Suprapubic skin (tissue), 4 donors: ENCODE results near the gene GRM1. TPM values are rescaled to one million over a fixed set of nuclear protein-coding genes. Genes with fewer than 3 reads are reported as not detected.

Source experiments
- DNase-seq, 2 donors: peaks; one replicate each; pipeline ENCODE4 v3.0.0-alpha.2; 2019; ENCODE audit warnings: low spot score in 2 of 2
- H3K27ac ChIP-seq: fragments of 200-600 bp; sonication (generic); one replicate; pipeline ENCODE4 v1.5.1; 2019
- H3K27me3 ChIP-seq: fragments of 200-600 bp; sonication (generic); one replicate; pipeline ENCODE4 v1.5.1; 2019
- H3K36me3 ChIP-seq: fragments of 200-600 bp; sonication (generic); one replicate; pipeline ENCODE4 v1.5.1; 2019
- H3K4me1 ChIP-seq: fragments of 200-600 bp; sonication (generic); one replicate; pipeline ENCODE4 v1.5.1; 2019
- H3K4me3 ChIP-seq: fragments of 200-600 bp; sonication (generic); one replicate; pipeline ENCODE4 v1.5.1; 2019; ENCODE audit warnings: mild to moderate bottlenecking
- H3K9me3 ChIP-seq: fragments of 200-600 bp; sonication (generic); one replicate; pipeline ENCODE4 v1.5.1; 2019
- CTCF ChIP-seq, 2 donors: fragments of 200-600 bp in 1 of 2; fragments of 450-650 bp in 1 of 2; sonication (generic) in 1 of 2; IDR thresholded peaks; one replicate each; pipeline ENCODE4 v1.5.1; 2016 to 2019; ENCODE audit warnings: antibody characterized with exemption in 2 of 2, mild to moderate bottlenecking in 1 of 2, moderate library complexity in 1 of 2
- EP300 ChIP-seq: sonication (generic); formaldehyde crosslinking; IDR thresholded peaks from one replicate; pipeline ENCODE4 v1.6.1; 2017; ENCODE audit warnings: antibody characterized with exemption
- POLR2A ChIP-seq, 2 donors: fragments of 450-650 bp; IDR thresholded peaks; one replicate each; pipeline ENCODE4 v1.6.1; 2017; ENCODE audit warnings: antibody characterized with exemption in 2 of 2, mild to moderate bottlenecking in 2 of 2, moderate library complexity in 2 of 2
- POLR2AphosphoS5 ChIP-seq, 3 donors: sonication (generic); formaldehyde crosslinking; IDR thresholded peaks; one replicate each; pipeline ENCODE4 v1.6.1; 2017; ENCODE audit warnings: antibody characterized with exemption in 3 of 3
- WGBS: methylation state at CpG from one replicate; pipeline ENCODE4 v1.1.5; 2018; 5-methylcytosine and 5-hydroxymethylcytosine counted together
- total RNA-seq, 4 donors: library from RNA; depleted of rRNA; stranded (reverse); fragments of >200 nt; gene quantifications; one replicate each; pipeline ENCODE4 v1.1.0, GENCODE V29; 2016

GRM1 gene
- total RNA-seq, 4 donors from 2014 or later: 0.25 to 0.48 TPM; not detected in 2

GRCh38 chr6:146281651-146282362, 252.9 kb downstream of the GRM1 start:
- Histone ChIP-seq H3K27ac (no peak overlapping the region), H3K4me1 (no peaks in the 10 kb centered on the region), H3K27me3 (no peaks in the 10 kb centered on the region), H3K9me3 (no peaks in the 10 kb centered on the region), H3K4me3 (no peak overlapping the region), H3K36me3 (no peaks in the 10 kb centered on the region)
- no peak for TF ChIP-seq CTCF (IDR thresholded peaks at IDR 0.05)
- TF ChIP-seq EP300: no peak
- no peak for TF ChIP-seq POLR2A (IDR thresholded peaks at IDR 0.05)
- no peak for DNase-seq

GRCh38 chr6:146282837-146283236, 254.0 kb downstream of the GRM1 start:
- WGBS: 76% methylated on average over 2 of the region's 2 CpGs
- H3K36me3 ChIP-seq: no peaks in the 10 kb centered on the region
- DNase-seq: no peak
- no peak overlapping the region for H3K27ac ChIP-seq
- H3K9me3 ChIP-seq: no peaks in the 10 kb centered on the region
- no peaks in the 10 kb centered on the region for H3K27me3 ChIP-seq
- no peak overlapping the region for H3K4me3 ChIP-seq
- TF ChIP-seq CTCF (IDR thresholded peaks at IDR 0.05) (no peak), EP300 (no peak), POLR2AphosphoS5 (IDR thresholded peaks at IDR 0.05) (no peak), POLR2A (IDR thresholded peaks at IDR 0.05) (no peak)
- no peaks in the 10 kb centered on the region for H3K4me1 ChIP-seq

GRCh38 chr6:146284311-146284710, 255.4 kb downstream of the GRM1 start:
- no peak overlapping the region for H3K27ac ChIP-seq
- WGBS: 72% methylated on average over 2 of the region's 2 CpGs
- no peak overlapping the region for H3K4me3 ChIP-seq
- no peaks in the 10 kb centered on the region for H3K27me3 ChIP-seq
- DNase-seq: no peak
- no peaks in the 10 kb centered on the region for H3K36me3 ChIP-seq
- no peak for TF ChIP-seq CTCF (IDR thresholded peaks at IDR 0.05)
- no peak for TF ChIP-seq EP300
- TF ChIP-seq POLR2AphosphoS5 (IDR thresholded peaks at IDR 0.05): no peak
- TF ChIP-seq POLR2A (IDR thresholded peaks at IDR 0.05): no peak
- H3K9me3 ChIP-seq: no peaks in the 10 kb centered on the region
- H3K4me1 ChIP-seq: no peaks in the 10 kb centered on the region

- TF ChIP-seq EP300: no peak
- no peak overlapping the region for H3K27ac ChIP-seq
- H3K9me3 ChIP-seq: no peaks in the 10 kb centered on the region
- H3K36me3 ChIP-seq: no peaks in the 10 kb centered on the region
- WGBS: 43% methylated on average over 3 of the region's 3 CpGs
- DNase-seq: no peak
- H3K4me1 ChIP-seq: peaks cover 6% of the 10 kb centered on the region
- H3K4me3 ChIP-seq: no peak overlapping the region
- H3K27me3 ChIP-seq: no peaks in the 10 kb centered on the region
Observed at GRCh38 chr6:146286961-146287360, 258.1 kb downstream of the GRM1 start.

GRCh38 chr6:146287691-146288369, 259.0 kb downstream of the GRM1 start:
- no peaks in the 10 kb centered on the region for H3K36me3 ChIP-seq
- TF ChIP-seq EP300: no peak
- TF ChIP-seq POLR2AphosphoS5 (IDR thresholded peaks at IDR 0.05): no peak
- TF ChIP-seq POLR2A (IDR thresholded peaks at IDR 0.05): no peak
- TF ChIP-seq CTCF (IDR thresholded peaks at IDR 0.05): no peak
- H3K4me1 ChIP-seq: peaks cover 6% of the 10 kb centered on the region
- no peak for DNase-seq
- WGBS: 84% methylated on average over 1 of the region's 1 CpG
- no peak overlapping the region for H3K27ac ChIP-seq
- no peaks in the 10 kb centered on the region for H3K9me3 ChIP-seq
- no peak overlapping the region for H3K4me3 ChIP-seq
- H3K27me3 ChIP-seq: no peaks in the 10 kb centered on the region
